MM.1S (cell line): ENCODE measurements around the gene CCDC30.

Source experiments
- DNase-seq: peaks from one replicate; pipeline ENCODE4 v3.0.0-alpha.2; 2015
- H2AFZ ChIP-seq: fragments of 300-600 bp; sonication (generic); 2 replicates; pipeline ENCODE4 v1.6.0; 2016; ENCODE audit warnings: antibody characterized with exemption, low read length
- H3F3A ChIP-seq: fragments of 300-600 bp; sonication (generic); 2 replicates; pipeline ENCODE4 v1.6.1; 2016; ENCODE audit warnings: mild to moderate bottlenecking, antibody characterized with exemption, low read length, moderate library complexity, mixed read lengths; ENCODE audit not compliant: insufficient read depth
- H3K27ac ChIP-seq: fragments of 300-600 bp; sonication (generic); 2 replicates; pipeline ENCODE4 v1.5.1; 2016; ENCODE audit warnings: mild to moderate bottlenecking, low read length
- H3K27me3 ChIP-seq: fragments of 300-600 bp; sonication (generic); replicated peaks from 2 replicates; pipeline ENCODE4 v1.6.0; 2016; ENCODE audit warnings: low read length; ENCODE audit not compliant: insufficient read depth
- H3K36me3 ChIP-seq: fragments of 300-600 bp; sonication (generic); replicated peaks from 2 replicates; pipeline ENCODE4 v1.6.1; 2016; ENCODE audit warnings: mild to moderate bottlenecking, low read length, mixed read lengths; ENCODE audit not compliant: insufficient read depth
- H3K4me1 ChIP-seq: fragments of 300-600 bp; sonication (generic); 2 replicates; pipeline ENCODE4 v1.6.1; 2016; ENCODE audit warnings: low read length, mixed read lengths
- H3K4me2 ChIP-seq: fragments of 300-600 bp; sonication (generic); 2 replicates; pipeline ENCODE4 v1.6.0; 2016; ENCODE audit warnings: low read depth, low read length
- H3K4me3 ChIP-seq: fragments of 300-600 bp; sonication (generic); 2 replicates; pipeline ENCODE4 v1.5.1; 2016; ENCODE audit warnings: low read length, mixed read lengths
- H3K79me2 ChIP-seq: fragments of 300-600 bp; sonication (generic); 2 replicates; pipeline ENCODE4 v1.6.1; 2016; ENCODE audit warnings: mixed run types, low read length, mixed read lengths
- H3K9ac ChIP-seq: fragments of 300-600 bp; sonication (generic); 2 replicates; pipeline ENCODE4 v1.6.1; 2016; ENCODE audit warnings: low read length, mixed read lengths
- H3K9me2 ChIP-seq: fragments of 300-600 bp; sonication (generic); replicated peaks from 2 replicates; pipeline ENCODE4 v1.6.1; 2016; ENCODE audit warnings: mild to moderate bottlenecking, low read length, mixed read lengths; ENCODE audit not compliant: insufficient read depth
- H3K9me3 ChIP-seq: fragments of 300-600 bp; sonication (generic); replicated peaks from 2 replicates; pipeline ENCODE4 v1.6.1; 2016; ENCODE audit warnings: mild to moderate bottlenecking, low read length, mixed read lengths; ENCODE audit not compliant: insufficient read depth
- H4K20me1 ChIP-seq: fragments of 300-600 bp; sonication (generic); 2 replicates; pipeline ENCODE4 v1.6.1; 2016; ENCODE audit warnings: mild to moderate bottlenecking, low read length, moderate library complexity, mixed read lengths; ENCODE audit not compliant: insufficient read depth
- CTCF ChIP-seq: fragments of 300-600 bp; sonication (generic); IDR thresholded peaks from 2 replicates; pipeline ENCODE4 v1.5.1; 2016; ENCODE audit warnings: antibody characterized with exemption, low read length, mixed read lengths
- EZH2 ChIP-seq: fragments of 300-600 bp; sonication (generic); optimal IDR thresholded peaks from 2 replicates; pipeline ENCODE3; 2017; ENCODE audit warnings: low read depth, mild to moderate bottlenecking, antibody characterized with exemption, low read length, mixed read lengths
- EZH2phosphoT487 ChIP-seq: fragments of 300-600 bp; sonication (generic); IDR thresholded peaks from 2 replicates; pipeline ENCODE4 v1.6.1; 2018; ENCODE audit warnings: antibody characterized with exemption, low read length

Gene CCDC30

GRCh38 chr1:42541104-42541503 is 78.0 kb downstream of the CCDC30 start:
- Histone ChIP-seq H4K20me1 (no peaks in the 10 kb centered on the region), H3K9me3 (no peaks in the 10 kb centered on the region), H3K27ac (no peak overlapping the region), H3K4me2 (no peak overlapping the region), H3K79me2 (no peaks in the 10 kb centered on the region), H3K4me1 (peaks cover 4% of the 10 kb centered on the region; the same call in 1 of the 2 replicates), H3K27me3 (no peaks in the 10 kb centered on the region), H3F3A (no peaks in the 10 kb centered on the region), H2AFZ (no peak overlapping the region), H3K36me3 (no peaks in the 10 kb centered on the region), H3K9ac (no peak overlapping the region), H3K4me3 (no peak overlapping the region), H3K9me2 (no peaks in the 10 kb centered on the region)
- TF ChIP-seq EZH2 = no peak
- TF ChIP-seq CTCF = no peak
- TF ChIP-seq EZH2phosphoT487 = no peak
- no peak for DNase-seq

- Histone ChIP-seq H3K36me3 (no peaks in the 10 kb centered on the region), H3K4me3 (no peak overlapping the region), H4K20me1 (no peaks in the 10 kb centered on the region), H3F3A (no peaks in the 10 kb centered on the region), H2AFZ (no peak overlapping the region), H3K4me1 (no peaks in the 10 kb centered on the region), H3K79me2 (no peaks in the 10 kb centered on the region), H3K4me2 (no peak overlapping the region), H3K9me3 (no peaks in the 10 kb centered on the region), H3K27ac (no peak overlapping the region), H3K9me2 (no peaks in the 10 kb centered on the region), H3K27me3 (no peaks in the 10 kb centered on the region), H3K9ac (no peak overlapping the region)
- TF ChIP-seq EZH2 (no peak), CTCF (no peak), EZH2phosphoT487 (no peak)
- no peak for DNase-seq
Observed at GRCh38 chr1:42551180-42551579, 88.1 kb downstream of the CCDC30 start.

- Histone ChIP-seq H2AFZ (no peak overlapping the region), H4K20me1 (no peaks in the 10 kb centered on the region), H3K4me1 (no peaks in the 10 kb centered on the region), H3K27me3 (no peaks in the 10 kb centered on the region), H3K9me2 (no peaks in the 10 kb centered on the region), H3K9ac (no peak overlapping the region), H3K27ac (no peak overlapping the region), H3K9me3 (no peaks in the 10 kb centered on the region), H3K4me2 (no peak overlapping the region), H3K36me3 (no peaks in the 10 kb centered on the region), H3K79me2 (no peaks in the 10 kb centered on the region), H3K4me3 (no peak overlapping the region), H3F3A (no peaks in the 10 kb centered on the region)
- TF ChIP-seq EZH2phosphoT487 (no peak), EZH2 (no peak), CTCF (no peak)
- no peak for DNase-seq
Observed at GRCh38 chr1:42551590-42551989, 88.5 kb downstream of the CCDC30 start.
